ENCODE results near the gene LIMS2.
A peak's percentile ranks its signal among the peaks of the same experiment; 100 is the strongest.

The LIMS2 gene

GRCh38 chr2:127644066-127645025 is 31.0 kb downstream of the LIMS2 start:
- no peak for DNase-seq

GRCh38 chr2:127643439-127644065 is 31.8 kb downstream of the LIMS2 start:
- DNase-seq, result no peak

GRCh38 chr2:127642706-127643438 is 32.5 kb downstream of the LIMS2 start:
- DNase-seq, result no peak

GRCh38 chr2:127641846-127642507 is 33.4 kb downstream of the LIMS2 start:
- no peak for DNase-seq

- no peak for DNase-seq
These were observed 34.2 kb downstream of the LIMS2 start for GRCh38 chr2:127641133-127641532.

GRCh38 chr2:127640082-127641072 is 35.0 kb downstream of the LIMS2 start:
- DNase-seq, result peak; percentile 30

- DNase-seq, result no peak
These were observed 36.2 kb downstream of the LIMS2 start for GRCh38 chr2:127639111-127639474.

- DNase-seq, result no peak
These were observed 36.8 kb downstream of the LIMS2 start for GRCh38 chr2:127638361-127639110.

- no peak for DNase-seq
These were observed 37.5 kb downstream of the LIMS2 start for GRCh38 chr2:127637725-127638252.

- DNase-seq, result no peak
These were observed 38.1 kb downstream of the LIMS2 start for GRCh38 chr2:127637236-127637630.

- no peak for DNase-seq
These were observed 38.8 kb downstream of the LIMS2 start for GRCh38 chr2:127636248-127637235.

GRCh38 chr2:127635380-127636237 is 39.7 kb downstream of the LIMS2 start:
- no peak for DNase-seq

GRCh38 chr2:127634626-127635379 is 40.5 kb downstream of the LIMS2 start:
- DNase-seq, result no peak

GRCh38 chr2:127634066-127634617 is 41.2 kb downstream of the LIMS2 start:
- no peak for DNase-seq

GRCh38 chr2:127633556-127634065 is 41.7 kb downstream of the LIMS2 start:
- no peak for DNase-seq

- DNase-seq, result no peak
These were observed 42.5 kb downstream of the LIMS2 start for GRCh38 chr2:127632592-127633489.
